Right atrium auricular region (tissue), 2 donors: ENCODE results near the gene DCTD. TPM values are rescaled to one million over a fixed set of nuclear protein-coding genes. Genes with fewer than 3 reads are reported as not detected.
"Not testable (repeated sequence)": the region's sequence is repeated elsewhere in the genome, so short reads cannot be mapped to it uniquely, and the experiment has no call there.

ENCODE experiments used
- DNase-seq: peaks from one replicate; pipeline ENCODE4 v3.0.0-alpha.2; 2019; ENCODE audit warnings: low spot score
- H3K27ac ChIP-seq, 2 donors: fragments of 200-600 bp; sonication (generic); 1 replicate in 1 of 2; 2 replicates in 1 of 2; pipeline ENCODE4 v1.5.1; 2016 to 2019
- H3K27me3 ChIP-seq, 2 donors: fragments of 200-600 bp; sonication (generic); one replicate each; pipeline versions ENCODE4 v1.5.1 to v1.6.0; 2017 to 2019
- H3K36me3 ChIP-seq: fragments of 200-600 bp; sonication (generic); one replicate; pipeline ENCODE4 v1.5.1; 2016
- H3K4me1 ChIP-seq, 2 donors: fragments of 200-600 bp; sonication (generic); one replicate each; pipeline versions ENCODE4 v1.5.1 to v1.6.0; 2017 to 2019
- H3K4me3 ChIP-seq, 2 donors: fragments of 200-600 bp; sonication (generic); 1 replicate in 1 of 2; 2 replicates in 1 of 2; pipeline ENCODE4 v1.5.1; 2017 to 2019; ENCODE audit warnings: mild to moderate bottlenecking in 1 of 2, moderate library complexity in 1 of 2
- H3K9me3 ChIP-seq, 2 donors: fragments of 200-600 bp; sonication (generic); one replicate each; pipeline ENCODE4 v1.5.1; 2019
- total RNA-seq, 2 donors: library from RNA; depleted of rRNA; stranded (reverse); fragments of >200 nt; gene quantifications; one replicate each; pipeline ENCODE4 v1.1.0, GENCODE V29; 2016
- TF ChIP-seq, protein P1 (sequence below), 2 donors: fragments of 200-600 bp; sonication (generic); IDR thresholded peaks; one replicate each; pipeline ENCODE4 v1.5.1; 2019; ENCODE audit warnings: antibody characterized with exemption in 2 of 2

Gene DCTD
- total RNA-seq, 2 donors from 2014 or later, result 25.8 to 37.5 TPM

- DNase-seq, result no peak
- H3K36me3 ChIP-seq, result peaks cover 7% of the 10 kb centered on the region
- no peak overlapping the region for H3K27ac ChIP-seq
- H3K27me3 ChIP-seq, result no peaks in the 10 kb centered on the region
- H3K9me3 ChIP-seq, result no peaks in the 10 kb centered on the region
- no peak overlapping the region for H3K4me3 ChIP-seq
- H3K4me1 ChIP-seq, result no peaks in the 10 kb centered on the region
- TF ChIP-seq, protein P1, sequence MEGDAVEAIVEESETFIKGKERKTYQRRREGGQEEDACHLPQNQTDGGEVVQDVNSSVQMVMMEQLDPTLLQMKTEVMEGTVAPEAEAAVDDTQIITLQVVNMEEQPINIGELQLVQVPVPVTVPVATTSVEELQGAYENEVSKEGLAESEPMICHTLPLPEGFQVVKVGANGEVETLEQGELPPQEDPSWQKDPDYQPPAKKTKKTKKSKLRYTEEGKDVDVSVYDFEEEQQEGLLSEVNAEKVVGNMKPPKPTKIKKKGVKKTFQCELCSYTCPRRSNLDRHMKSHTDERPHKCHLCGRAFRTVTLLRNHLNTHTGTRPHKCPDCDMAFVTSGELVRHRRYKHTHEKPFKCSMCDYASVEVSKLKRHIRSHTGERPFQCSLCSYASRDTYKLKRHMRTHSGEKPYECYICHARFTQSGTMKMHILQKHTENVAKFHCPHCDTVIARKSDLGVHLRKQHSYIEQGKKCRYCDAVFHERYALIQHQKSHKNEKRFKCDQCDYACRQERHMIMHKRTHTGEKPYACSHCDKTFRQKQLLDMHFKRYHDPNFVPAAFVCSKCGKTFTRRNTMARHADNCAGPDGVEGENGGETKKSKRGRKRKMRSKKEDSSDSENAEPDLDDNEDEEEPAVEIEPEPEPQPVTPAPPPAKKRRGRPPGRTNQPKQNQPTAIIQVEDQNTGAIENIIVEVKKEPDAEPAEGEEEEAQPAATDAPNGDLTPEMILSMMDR (IDR thresholded peaks at IDR 0.05), result no peak
Measured at GRCh38 chr4:182904211-182904761, 12.9 kb downstream of the DCTD start.

GRCh38 chr4:182903013-182903412, 14.2 kb downstream of the DCTD start:
- Histone ChIP-seq H3K27ac (no peak overlapping the region), H3K9me3 (no peaks in the 10 kb centered on the region), H3K27me3 (no peaks in the 10 kb centered on the region), H3K4me1 (no peaks in the 10 kb centered on the region), H3K36me3 (peaks cover 5% of the 10 kb centered on the region), H3K4me3 (no peak overlapping the region)
- no peak for DNase-seq
- TF ChIP-seq, protein P1 (IDR thresholded peaks at IDR 0.05), result no peak

DNA sequence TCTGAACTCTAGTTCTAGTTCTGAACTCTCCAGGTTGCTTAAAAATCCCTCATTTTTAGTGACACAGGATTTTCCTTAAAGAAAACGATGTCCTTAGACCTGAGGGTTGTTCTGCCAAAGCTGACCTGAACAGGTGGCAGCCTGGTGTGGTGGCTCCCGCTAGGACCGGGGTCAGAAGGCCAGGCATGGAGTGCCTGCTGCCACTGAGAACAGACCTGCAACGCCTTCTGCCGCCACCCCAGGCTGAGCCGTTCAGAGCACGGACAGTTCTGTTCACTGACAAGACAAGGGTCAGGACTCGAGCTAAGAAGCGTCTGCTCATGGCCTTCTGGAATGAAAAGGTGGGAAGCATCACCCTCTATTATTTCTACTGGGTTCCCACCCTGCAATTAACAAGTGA, 15.8 kb downstream of the DCTD start:
- no peak for DNase-seq
- H3K4me3 ChIP-seq, result no peak overlapping the region

GRCh38 chr4:182900021-182900420, 17.2 kb downstream of the DCTD start:
- not testable (repeated sequence) for H3K27me3 ChIP-seq, H3K4me3 ChIP-seq, H3K27ac ChIP-seq, H3K36me3 ChIP-seq, H3K9me3 ChIP-seq, H3K4me1 ChIP-seq, DNase-seq

More for the DNA sequence above, 15.8 kb downstream of the DCTD start:
- H3K27me3 ChIP-seq, result no peaks in the 10 kb centered on the region
- no peaks in the 10 kb centered on the region for H3K36me3 ChIP-seq
- TF ChIP-seq, protein P1 (IDR thresholded peaks at IDR 0.05), result no peak
- H3K4me1 ChIP-seq, result no peaks in the 10 kb centered on the region
- H3K27ac ChIP-seq, result no peak overlapping the region
- H3K9me3 ChIP-seq, result no peaks in the 10 kb centered on the region

DNA sequence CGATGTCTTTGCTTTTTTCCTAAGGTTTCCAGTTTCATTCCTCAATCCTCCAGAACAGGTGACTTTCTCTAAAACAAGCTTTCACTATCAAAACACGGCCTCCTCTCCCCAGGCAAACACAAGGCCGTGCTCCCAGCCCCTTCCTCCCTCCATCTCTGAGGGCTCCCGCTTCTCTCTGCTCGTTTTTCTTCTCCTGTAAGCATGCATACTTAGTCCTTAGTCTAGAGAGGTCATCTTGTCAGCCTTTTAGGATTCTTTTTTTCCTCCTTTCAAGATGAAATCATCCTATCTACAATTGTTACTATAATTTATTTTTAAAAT, 18.7 kb downstream of the DCTD start:
- TF ChIP-seq, protein P1 (IDR thresholded peaks at IDR 0.05), result no peak
- no peaks in the 10 kb centered on the region for H3K27me3 ChIP-seq
- DNase-seq, result no peak
- peaks cover 9% of the 10 kb centered on the region for H3K36me3 ChIP-seq
- H3K27ac ChIP-seq, result no peak overlapping the region
- no peak overlapping the region for H3K4me3 ChIP-seq
- H3K9me3 ChIP-seq, result no peaks in the 10 kb centered on the region
- H3K4me1 ChIP-seq, result no peaks in the 10 kb centered on the region

DNA sequence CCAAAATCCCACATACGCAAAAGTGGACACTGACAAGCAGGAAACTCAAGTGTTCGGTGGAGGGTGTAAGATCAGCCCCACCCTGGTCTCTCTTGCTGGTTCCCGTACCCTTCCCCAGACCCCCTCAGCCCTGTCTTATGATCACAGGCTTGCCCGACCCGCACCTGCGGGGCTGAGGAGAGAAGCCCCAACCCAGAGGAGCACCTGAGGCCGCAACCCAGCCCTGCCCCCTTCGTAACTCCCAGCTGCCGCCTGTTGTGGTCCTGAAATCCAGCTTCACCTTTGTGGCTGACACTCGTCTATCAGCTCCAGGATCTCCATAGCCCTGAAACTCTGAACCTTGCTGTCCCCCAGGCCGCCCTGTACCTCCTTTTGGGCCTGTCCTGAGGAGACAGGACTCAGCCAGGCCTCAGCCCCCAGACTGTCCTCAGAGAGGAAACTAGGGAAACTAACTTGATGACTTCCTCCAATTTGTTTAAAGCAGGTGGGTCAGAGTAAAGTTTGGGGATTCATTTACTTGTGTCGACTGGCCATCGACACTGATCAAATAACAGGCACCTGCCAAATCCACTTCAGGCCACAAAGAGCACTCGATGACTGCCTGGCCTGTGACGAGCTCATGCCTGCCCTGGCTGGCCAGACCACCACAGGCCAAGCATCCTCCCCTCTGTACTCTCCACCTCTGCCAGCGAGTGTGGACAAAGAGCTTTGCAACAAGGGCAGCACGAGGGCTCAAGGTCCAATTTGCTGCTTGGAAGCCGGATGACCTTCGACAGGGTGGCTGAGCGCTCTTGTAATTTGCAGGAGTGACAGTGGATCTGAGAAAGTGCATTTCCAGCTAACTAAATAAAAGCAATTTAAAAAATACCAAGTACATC, 19.3 kb downstream of the DCTD start:
- Histone ChIP-seq H3K36me3 (peaks cover 14% of the 10 kb centered on the region), H3K27ac (no peak overlapping the region)

More for the DNA sequence above, 19.3 kb downstream of the DCTD start:
- H3K4me3 ChIP-seq, result no peak overlapping the region
- H3K9me3 ChIP-seq, result no peaks in the 10 kb centered on the region
- DNase-seq, result no peak
- H3K27me3 ChIP-seq, result no peaks in the 10 kb centered on the region
- no peaks in the 10 kb centered on the region for H3K4me1 ChIP-seq
- TF ChIP-seq, protein P1 (IDR thresholded peaks at IDR 0.05), result no peak
